ENCODE measurements around the gene PNKD.
A peak's percentile ranks its signal among the peaks of the same experiment; 100 is the strongest.

PNKD gene, protein sequence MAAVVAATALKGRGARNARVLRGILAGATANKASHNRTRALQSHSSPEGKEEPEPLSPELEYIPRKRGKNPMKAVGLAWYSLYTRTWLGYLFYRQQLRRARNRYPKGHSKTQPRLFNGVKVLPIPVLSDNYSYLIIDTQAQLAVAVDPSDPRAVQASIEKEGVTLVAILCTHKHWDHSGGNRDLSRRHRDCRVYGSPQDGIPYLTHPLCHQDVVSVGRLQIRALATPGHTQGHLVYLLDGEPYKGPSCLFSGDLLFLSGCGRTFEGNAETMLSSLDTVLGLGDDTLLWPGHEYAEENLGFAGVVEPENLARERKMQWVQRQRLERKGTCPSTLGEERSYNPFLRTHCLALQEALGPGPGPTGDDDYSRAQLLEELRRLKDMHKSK

DNA sequence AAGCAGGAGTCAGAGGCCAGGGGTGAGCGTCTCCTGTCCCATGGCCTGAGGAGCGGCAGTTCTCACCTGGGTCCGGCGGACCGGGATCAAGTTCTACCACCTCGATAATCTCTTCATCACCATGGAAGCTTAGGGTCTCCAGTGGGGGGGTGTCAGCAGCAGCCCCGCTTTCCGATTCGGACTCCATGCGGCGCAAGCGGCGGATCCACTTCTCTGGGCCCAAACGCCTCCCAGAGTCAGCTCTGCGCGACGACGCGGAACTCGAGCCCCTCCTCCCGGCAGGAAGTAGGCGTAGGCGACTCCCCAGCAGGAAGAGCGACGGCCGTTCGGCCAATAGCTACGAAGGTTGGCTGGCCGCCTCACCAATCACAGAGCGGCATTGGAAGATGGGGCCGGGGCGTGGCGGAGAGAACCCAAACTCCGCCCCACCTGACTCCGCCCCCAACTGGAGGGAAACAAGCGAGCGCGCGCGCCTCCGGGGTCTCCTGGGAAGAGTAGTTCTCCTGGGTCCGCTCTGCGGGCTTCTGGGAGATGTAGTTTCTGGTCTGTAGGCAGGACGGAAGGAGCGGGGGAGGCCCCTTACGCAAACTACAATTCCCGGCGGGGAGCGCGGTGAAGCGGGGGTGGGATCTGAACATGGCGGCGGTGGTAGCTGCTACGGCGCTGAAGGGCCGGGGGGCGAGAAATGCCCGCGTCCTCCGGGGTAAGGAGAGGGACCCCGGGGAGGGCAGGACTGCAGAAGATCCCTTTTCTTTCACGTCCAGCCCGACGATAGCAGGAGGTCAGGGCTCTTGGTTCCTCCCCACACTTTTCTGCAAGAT, at the start of gene PNKD, which contains the start of gene AAMP:
Gene PNKD, plus strand, starts transcription at position 620 of the 821 bp plus-strand sequence. Its CDS starts 17 bp downstream, at position 637.
Gene AAMP, minus strand, starts transcription at position 238 of the 821 bp plus-strand sequence. Its CDS starts 51 bp downstream, at position 187.
- Mint-ChIP-seq H3K4me1 (ENCODE audit: low read depth) (peaks cover 45% of the 10 kb centered on the region), H3K36me3 (peaks cover 6% of the 10 kb centered on the region), H3K9me3 (ENCODE audit: low read depth) (no peaks in the 10 kb centered on the region), H3K27me3 (no peaks in the 10 kb centered on the region), H3K27ac (peak within 1 kb of the TSS; percentile 90), H3K4me3 (peak within 1 kb of the TSS; percentile 95)

DNA sequence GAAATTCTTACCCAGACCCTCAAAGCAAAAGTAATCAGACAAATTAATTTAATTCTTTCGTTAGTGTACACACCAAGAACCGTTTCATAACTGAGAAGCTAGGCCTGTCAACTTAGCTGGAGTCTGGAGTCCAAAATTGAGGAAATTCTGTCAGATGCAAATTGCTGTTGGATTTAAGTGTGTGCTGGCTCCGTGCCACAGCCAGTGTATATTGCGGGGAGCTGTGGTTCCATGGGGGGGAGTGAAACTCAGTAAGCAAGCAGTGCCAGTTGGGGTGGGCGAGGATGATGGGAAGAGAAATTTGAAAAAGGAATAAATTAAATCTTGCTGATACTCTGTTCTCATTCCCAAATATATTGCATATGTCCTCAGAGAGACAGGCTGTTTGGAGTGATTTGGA, 49.3 kb upstream of the PNKD start:
- H3K4me1 Mint-ChIP-seq (ENCODE audit: low read depth), result peaks cover 77% of the 10 kb centered on the region
- H3K4me3 Mint-ChIP-seq, result peak overlapping the region; percentile 96
- H3K27ac Mint-ChIP-seq, result peak overlapping the region; percentile 91
- H3K36me3 Mint-ChIP-seq, result peaks cover 13% of the 10 kb centered on the region
- no peaks in the 10 kb centered on the region for H3K9me3 Mint-ChIP-seq (ENCODE audit: low read depth)
- H3K27me3 Mint-ChIP-seq, result no peaks in the 10 kb centered on the region

DNA sequence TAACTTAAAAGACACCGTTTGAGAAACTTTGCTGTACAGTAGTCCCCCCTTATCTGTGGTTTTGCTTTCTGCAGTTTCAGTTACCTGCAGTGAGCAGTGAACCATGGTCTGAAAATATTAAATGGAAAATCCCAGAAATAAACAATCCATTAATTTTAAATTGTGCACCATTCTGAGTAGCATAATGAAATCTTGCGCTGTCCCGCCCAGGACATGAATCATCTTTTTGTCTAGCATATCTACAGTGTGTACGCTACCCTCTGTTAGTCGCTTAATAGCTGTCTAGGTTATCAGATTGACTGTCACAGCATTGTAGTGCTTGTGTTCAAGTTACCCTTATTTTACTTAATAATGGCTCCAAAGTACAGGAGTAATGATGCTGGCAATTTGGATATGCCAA, 47.3 kb upstream of the PNKD start:
- no peaks in the 10 kb centered on the region for H3K27me3 Mint-ChIP-seq
- peak overlapping the region; percentile 89 for H3K27ac Mint-ChIP-seq
- peak overlapping the region; percentile 72 for H3K4me3 Mint-ChIP-seq
- H3K4me1 Mint-ChIP-seq (ENCODE audit: low read depth), result peaks cover 87% of the 10 kb centered on the region
- H3K36me3 Mint-ChIP-seq, result peaks cover 20% of the 10 kb centered on the region
- no peaks in the 10 kb centered on the region for H3K9me3 Mint-ChIP-seq (ENCODE audit: low read depth)

DNA sequence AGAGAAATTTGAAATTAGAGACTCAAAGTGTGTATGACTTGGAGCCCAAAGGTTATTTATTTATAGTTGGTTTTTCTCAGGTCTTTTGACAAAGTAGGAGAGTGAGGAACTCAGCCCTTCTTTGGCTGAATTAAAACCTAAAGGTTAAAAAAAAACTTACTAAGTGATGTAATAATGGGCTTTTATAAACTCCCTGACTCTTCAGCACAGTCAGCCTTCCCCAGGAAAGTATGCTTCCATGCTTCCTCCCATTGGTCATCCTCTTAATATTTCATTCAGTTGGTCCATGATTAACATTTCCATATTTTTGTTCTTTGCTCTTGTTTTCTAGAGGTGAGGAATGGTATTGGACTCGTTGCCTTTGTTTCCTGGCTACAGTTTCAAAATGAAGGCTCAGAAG, 46.1 kb upstream of the PNKD start:
- peaks cover 94% of the 10 kb centered on the region for H3K4me1 Mint-ChIP-seq (ENCODE audit: low read depth)
- H3K27ac Mint-ChIP-seq, result peak overlapping the region; percentile 89
- peak overlapping the region; percentile 72 for H3K4me3 Mint-ChIP-seq
- H3K36me3 Mint-ChIP-seq, result peaks cover 23% of the 10 kb centered on the region
- no peaks in the 10 kb centered on the region for H3K27me3 Mint-ChIP-seq
- H3K9me3 Mint-ChIP-seq (ENCODE audit: low read depth), result no peaks in the 10 kb centered on the region

DNA sequence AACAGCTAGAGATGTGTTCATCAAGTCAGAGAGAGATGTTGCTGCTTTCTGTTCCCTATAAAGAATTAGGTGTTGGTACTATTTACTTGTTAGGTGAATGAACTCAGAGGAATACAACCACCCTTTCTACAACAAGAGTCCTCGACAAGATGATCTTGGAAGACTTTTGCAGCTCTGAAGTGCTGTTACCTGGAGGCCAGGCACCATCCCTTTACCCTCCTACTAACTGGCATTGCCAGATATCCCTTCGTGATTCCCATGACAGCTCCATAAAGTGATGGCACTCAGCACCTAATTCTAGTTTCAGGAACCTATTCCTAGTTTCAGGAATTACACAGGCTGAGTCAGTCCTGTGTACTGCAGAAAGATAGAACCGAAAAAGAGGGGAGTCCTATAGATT, 43.4 kb upstream of the PNKD start:
- H3K36me3 Mint-ChIP-seq, result peaks cover 26% of the 10 kb centered on the region
- H3K27ac Mint-ChIP-seq, result peak overlapping the region; percentile 89
- peak overlapping the region; percentile 57 for H3K4me3 Mint-ChIP-seq
- peaks cover 90% of the 10 kb centered on the region for H3K4me1 Mint-ChIP-seq (ENCODE audit: low read depth)
- no peaks in the 10 kb centered on the region for H3K27me3 Mint-ChIP-seq
- H3K9me3 Mint-ChIP-seq (ENCODE audit: low read depth), result no peaks in the 10 kb centered on the region

GRCh38 chr2:218228366-218229090, 41.8 kb upstream of the PNKD start:
- Mint-ChIP-seq H3K27me3 (no peaks in the 10 kb centered on the region), H3K4me3 (peak overlapping the region; percentile 83), H3K27ac (peak overlapping the region; percentile 97), H3K36me3 (peaks cover 28% of the 10 kb centered on the region), H3K9me3 (ENCODE audit: low read depth) (no peaks in the 10 kb centered on the region), H3K4me1 (ENCODE audit: low read depth) (peaks cover 82% of the 10 kb centered on the region)

- H3K4me1 Mint-ChIP-seq (ENCODE audit: low read depth), result peaks cover 79% of the 10 kb centered on the region
- H3K27ac Mint-ChIP-seq, result peak overlapping the region; percentile 97
- H3K4me3 Mint-ChIP-seq, result peak overlapping the region; percentile 83
- H3K36me3 Mint-ChIP-seq, result peaks cover 28% of the 10 kb centered on the region
- no peaks in the 10 kb centered on the region for H3K27me3 Mint-ChIP-seq
- no peaks in the 10 kb centered on the region for H3K9me3 Mint-ChIP-seq (ENCODE audit: low read depth)
Observed at GRCh38 chr2:218229239-218229638, 41.1 kb upstream of the PNKD start.

DNA sequence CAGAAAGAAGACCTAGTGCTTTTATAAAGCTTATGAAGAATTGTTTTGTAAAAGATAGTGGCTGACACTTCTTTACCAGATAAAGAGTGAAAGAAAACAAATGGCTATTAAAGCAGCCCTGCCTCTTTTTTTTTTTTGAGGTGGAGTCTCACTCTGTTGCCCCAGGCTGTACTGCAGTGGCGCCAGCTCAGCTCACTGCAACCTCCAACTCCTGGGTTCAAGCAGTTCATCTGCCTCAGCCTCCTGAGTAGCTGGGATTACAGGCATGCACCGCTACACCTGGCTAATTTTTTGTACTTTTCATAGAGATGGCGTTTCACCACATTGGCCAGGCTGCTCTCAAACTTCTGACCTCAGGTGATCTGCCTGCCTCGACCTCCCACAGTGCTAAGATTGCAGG, 40.5 kb upstream of the PNKD start:
- H3K27me3 Mint-ChIP-seq, result no peaks in the 10 kb centered on the region
- H3K4me3 Mint-ChIP-seq, result peak overlapping the region; percentile 73
- H3K4me1 Mint-ChIP-seq (ENCODE audit: low read depth), result peaks cover 78% of the 10 kb centered on the region
- H3K9me3 Mint-ChIP-seq (ENCODE audit: low read depth), result no peaks in the 10 kb centered on the region
- peak overlapping the region; percentile 34 for H3K27ac Mint-ChIP-seq
- H3K36me3 Mint-ChIP-seq, result peaks cover 28% of the 10 kb centered on the region

DNA sequence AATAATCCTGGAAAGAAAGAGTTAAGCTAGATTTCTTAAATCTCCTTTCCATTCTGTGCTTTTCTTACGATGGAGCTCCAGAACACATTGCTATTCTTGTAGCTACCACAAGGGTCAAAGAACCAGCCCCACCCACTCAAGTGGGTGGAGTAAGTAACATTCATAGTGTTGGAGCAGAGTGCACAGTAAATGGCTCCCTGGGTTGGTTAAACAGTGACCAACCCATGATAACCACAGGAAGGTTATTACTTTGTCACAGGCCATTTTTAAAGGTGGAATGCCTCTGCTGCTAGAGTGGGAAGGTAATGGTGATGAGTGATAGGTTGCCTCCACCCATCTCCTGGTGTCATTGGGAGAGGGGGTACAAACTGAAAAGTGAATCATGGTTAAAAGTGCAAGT, 39.4 kb upstream of the PNKD start:
- Mint-ChIP-seq H3K9me3 (ENCODE audit: low read depth) (no peaks in the 10 kb centered on the region), H3K4me1 (ENCODE audit: low read depth) (peaks cover 72% of the 10 kb centered on the region), H3K27ac (peak overlapping the region; percentile 89), H3K27me3 (no peaks in the 10 kb centered on the region), H3K36me3 (peaks cover 26% of the 10 kb centered on the region), H3K4me3 (peak overlapping the region; percentile 73)

DNA sequence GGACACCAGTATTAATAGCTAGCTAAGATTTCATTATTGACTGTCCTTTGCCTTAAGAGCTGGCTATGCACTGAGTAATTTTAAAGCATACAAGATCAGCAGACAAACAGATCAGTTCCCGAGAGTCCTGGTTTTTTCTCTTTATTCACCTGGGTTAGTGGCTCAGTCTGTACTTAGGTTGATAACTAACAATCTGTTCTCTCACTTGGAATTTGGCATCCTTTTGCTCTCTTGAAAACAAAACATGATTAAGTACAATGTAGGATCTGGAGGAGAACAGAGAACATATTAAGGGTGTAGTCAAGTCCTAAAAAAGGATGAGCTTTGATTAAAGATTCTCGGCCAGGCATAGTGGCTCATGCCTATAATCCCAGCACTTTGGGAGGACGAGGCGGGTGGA, 36.8 kb upstream of the PNKD start:
- no peaks in the 10 kb centered on the region for H3K9me3 Mint-ChIP-seq (ENCODE audit: low read depth)
- peak overlapping the region; percentile 54 for H3K27ac Mint-ChIP-seq
- no peak overlapping the region for H3K4me3 Mint-ChIP-seq
- H3K4me1 Mint-ChIP-seq (ENCODE audit: low read depth), result peaks cover 52% of the 10 kb centered on the region
- no peaks in the 10 kb centered on the region for H3K27me3 Mint-ChIP-seq
- peaks cover 17% of the 10 kb centered on the region for H3K36me3 Mint-ChIP-seq

DNA sequence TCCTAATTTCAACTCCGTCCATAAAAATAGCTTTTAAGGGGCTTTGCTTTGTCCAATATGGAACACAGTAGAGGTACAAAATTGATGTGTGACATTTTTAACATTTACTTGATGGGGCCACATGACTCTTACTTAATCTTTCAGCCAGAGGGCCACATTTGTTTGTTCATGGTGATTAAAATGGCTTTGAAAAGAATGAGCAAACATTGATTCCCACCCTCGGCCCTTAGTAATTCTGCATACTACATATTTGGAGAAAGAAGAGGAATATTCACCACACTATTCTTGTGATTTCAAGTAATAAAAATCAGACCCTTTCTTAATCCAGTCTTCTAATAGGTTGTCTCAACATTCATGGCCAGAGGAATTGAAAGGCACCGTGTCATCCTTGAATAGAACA, 35.8 kb upstream of the PNKD start:
- Mint-ChIP-seq H3K9me3 (ENCODE audit: low read depth) (no peaks in the 10 kb centered on the region), H3K36me3 (peaks cover 10% of the 10 kb centered on the region), H3K4me1 (ENCODE audit: low read depth) (peaks cover 47% of the 10 kb centered on the region), H3K4me3 (no peak overlapping the region), H3K27me3 (no peaks in the 10 kb centered on the region), H3K27ac (peak overlapping the region; percentile 76)

- Mint-ChIP-seq H3K4me3 (no peak overlapping the region), H3K27me3 (no peaks in the 10 kb centered on the region), H3K36me3 (peaks cover 10% of the 10 kb centered on the region), H3K4me1 (ENCODE audit: low read depth) (peaks cover 44% of the 10 kb centered on the region), H3K27ac (peak overlapping the region; percentile 64), H3K9me3 (ENCODE audit: low read depth) (no peaks in the 10 kb centered on the region)
Observed at GRCh38 chr2:218235017-218235416, 35.3 kb upstream of the PNKD start.

DNA sequence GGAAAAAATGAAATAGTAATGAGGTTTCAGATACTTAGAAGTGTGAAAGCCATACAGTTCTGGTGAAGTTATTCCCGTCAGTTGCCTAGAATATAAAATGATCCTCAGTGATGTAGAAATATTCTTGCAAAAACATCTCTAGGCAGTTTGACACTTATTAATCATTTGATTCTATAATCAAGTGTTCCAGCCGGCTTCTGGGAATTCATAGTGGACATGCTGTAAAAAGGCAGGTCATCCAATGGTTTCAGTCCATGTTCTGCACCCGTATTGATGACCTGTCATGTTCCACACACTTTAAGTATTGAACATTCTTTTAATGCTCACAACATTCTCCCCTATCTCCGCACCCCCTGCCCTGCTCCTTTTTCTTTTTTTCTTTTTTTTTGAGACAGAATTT, 33.5 kb upstream of the PNKD start:
- Mint-ChIP-seq H3K4me1 (ENCODE audit: low read depth) (peaks cover 38% of the 10 kb centered on the region), H3K9me3 (ENCODE audit: low read depth) (no peaks in the 10 kb centered on the region), H3K36me3 (peaks cover 4% of the 10 kb centered on the region), H3K4me3 (no peak overlapping the region), H3K27ac (no peak overlapping the region), H3K27me3 (no peaks in the 10 kb centered on the region)

DNA sequence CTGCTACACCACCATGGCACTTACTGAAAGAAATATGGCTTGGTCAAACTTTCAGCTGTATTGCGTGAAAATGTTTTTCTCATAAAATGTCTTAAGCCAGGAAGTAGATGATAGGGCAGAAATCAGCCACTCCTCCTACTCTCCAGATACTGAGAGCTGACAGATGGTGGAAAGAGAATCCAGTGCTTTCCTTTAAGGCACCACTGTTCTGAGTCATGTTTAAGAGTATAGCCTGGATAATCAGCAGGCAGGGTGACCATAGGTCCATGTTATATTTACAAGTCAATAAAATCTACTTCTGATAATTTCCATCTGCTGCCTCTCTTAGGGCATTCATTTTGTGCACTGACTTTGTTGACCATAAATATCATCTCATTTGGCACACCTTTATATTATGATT, 31.4 kb upstream of the PNKD start:
- no peak overlapping the region for H3K4me3 Mint-ChIP-seq
- no peaks in the 10 kb centered on the region for H3K9me3 Mint-ChIP-seq (ENCODE audit: low read depth)
- peaks cover 40% of the 10 kb centered on the region for H3K4me1 Mint-ChIP-seq (ENCODE audit: low read depth)
- no peak overlapping the region for H3K27ac Mint-ChIP-seq
- H3K36me3 Mint-ChIP-seq, result peaks cover 2% of the 10 kb centered on the region
- H3K27me3 Mint-ChIP-seq, result no peaks in the 10 kb centered on the region

GRCh38 chr2:218244204-218244603, 26.1 kb upstream of the PNKD start:
- Mint-ChIP-seq H3K36me3 (peaks cover 3% of the 10 kb centered on the region), H3K9me3 (ENCODE audit: low read depth) (no peaks in the 10 kb centered on the region), H3K27ac (peak overlapping the region; percentile 90), H3K4me3 (no peak overlapping the region), H3K4me1 (ENCODE audit: low read depth) (peaks cover 36% of the 10 kb centered on the region), H3K27me3 (no peaks in the 10 kb centered on the region)

Measured in activated naive CD8-positive, alpha-beta T cell (primary cell).